ENCODE measurements around the gene KRTAP2-4. TPM values are rescaled to one million over a fixed set of nuclear protein-coding genes. Genes with fewer than 3 reads are reported as not detected.

The KRTAP2-4 gene
- total RNA-seq, 1 experiment from 2014 or later = not detected

GRCh38 chr17:41029633-41030245 lies 35.9 kb downstream of the KRTAP2-4 start, which contains the start of gene KRTAP1-4:
KRTAP1-4 (minus strand) TSS chr17:41030195; CDS start chr17:41030078, 117 bp downstream.
- Histone ChIP-seq H3K27me3 (ENCODE audit: control insufficient read depth, insufficient read depth, low read length) (no peaks in the 10 kb centered on the region), H3K4me3 (ENCODE audit: insufficient read depth, low read depth, low read length) (no peak within 1 kb of the TSS), H3K36me3 (replicated peaks; ENCODE audit: control insufficient read depth, insufficient read depth, low read length) (no peaks in the 10 kb centered on the region)
- DNase-seq = no peak

- no peak within 1 kb of the TSS for H3K4me3 ChIP-seq (ENCODE audit: insufficient read depth, low read depth, low read length)
- no peaks in the 10 kb centered on the region for H3K36me3 ChIP-seq (replicated peaks; ENCODE audit: control insufficient read depth, insufficient read depth, low read length)
- no peaks in the 10 kb centered on the region for H3K27me3 ChIP-seq (ENCODE audit: control insufficient read depth, insufficient read depth, low read length)
- DNase-seq = no peak
Measured at GRCh38 chr17:41026715-41027471, 38.8 kb downstream of the KRTAP2-4 start, which contains the start of gene KRTAP1-5. KRTAP1-5 (minus strand) TSS chr17:41027208; CDS start chr17:41027155, 53 bp downstream.

GRCh38 chr17:41024697-41025096 lies 41.0 kb downstream of the KRTAP2-4 start:
- Histone ChIP-seq H3K36me3 (replicated peaks; ENCODE audit: control insufficient read depth, insufficient read depth, low read length) (no peaks in the 10 kb centered on the region), H3K27me3 (ENCODE audit: control insufficient read depth, insufficient read depth, low read length) (no peaks in the 10 kb centered on the region), H3K4me3 (ENCODE audit: insufficient read depth, low read depth, low read length) (no peak overlapping the region)
- DNase-seq = no peak

- Histone ChIP-seq H3K27me3 (ENCODE audit: control insufficient read depth, insufficient read depth, low read length) (no peaks in the 10 kb centered on the region), H3K4me3 (ENCODE audit: insufficient read depth, low read depth, low read length) (no peak overlapping the region), H3K36me3 (replicated peaks; ENCODE audit: control insufficient read depth, insufficient read depth, low read length) (no peaks in the 10 kb centered on the region)
- DNase-seq = no peak
Measured at GRCh38 chr17:41020336-41020735, 45.3 kb downstream of the KRTAP2-4 start.

- Histone ChIP-seq H3K27me3 (ENCODE audit: control insufficient read depth, insufficient read depth, low read length) (no peaks in the 10 kb centered on the region), H3K36me3 (replicated peaks; ENCODE audit: control insufficient read depth, insufficient read depth, low read length) (no peaks in the 10 kb centered on the region), H3K4me3 (ENCODE audit: insufficient read depth, low read depth, low read length) (no peak overlapping the region)
- DNase-seq = no peak
Measured at GRCh38 chr17:41019415-41019814, 46.3 kb downstream of the KRTAP2-4 start.

- H3K36me3 ChIP-seq (replicated peaks; ENCODE audit: control insufficient read depth, insufficient read depth, low read length) = no peaks in the 10 kb centered on the region
- no peak overlapping the region for H3K4me3 ChIP-seq (ENCODE audit: insufficient read depth, low read depth, low read length)
- no peaks in the 10 kb centered on the region for H3K27me3 ChIP-seq (ENCODE audit: control insufficient read depth, insufficient read depth, low read length)
- DNase-seq = no peak
Measured at GRCh38 chr17:41018541-41018940, 47.1 kb downstream of the KRTAP2-4 start.

GRCh38 chr17:41016578-41017215 lies 49.0 kb downstream of the KRTAP2-4 start:
- DNase-seq = no peak
- no peak overlapping the region for H3K4me3 ChIP-seq (ENCODE audit: insufficient read depth, low read depth, low read length)
- no peaks in the 10 kb centered on the region for H3K27me3 ChIP-seq (ENCODE audit: control insufficient read depth, insufficient read depth, low read length)
- no peaks in the 10 kb centered on the region for H3K36me3 ChIP-seq (replicated peaks; ENCODE audit: control insufficient read depth, insufficient read depth, low read length)

- Histone ChIP-seq H3K27me3 (ENCODE audit: control insufficient read depth, insufficient read depth, low read length) (no peaks in the 10 kb centered on the region), H3K36me3 (replicated peaks; ENCODE audit: control insufficient read depth, insufficient read depth, low read length) (no peaks in the 10 kb centered on the region), H3K4me3 (ENCODE audit: insufficient read depth, low read depth, low read length) (no peak overlapping the region)
- no peak for DNase-seq
Measured at GRCh38 chr17:41015454-41015853, 50.2 kb downstream of the KRTAP2-4 start.

Other genes starting within 250 kb of the KRTAP2-4 start
- gene KRT10, start 243.3 kb downstream of the KRTAP2-4 start, total RNA-seq (2014; rRNA removed; shearing (Covaris generic)) = 2.4 and 5.4 TPM in 2 replicates
- gene KRT12, start 198.7 kb downstream of the KRTAP2-4 start, total RNA-seq (2014; rRNA removed; shearing (Covaris generic)) = not detected in 2 replicates
- not detected in 2 replicates for gene KRT20, start 180.6 kb downstream of the KRTAP2-4 start, total RNA-seq (2014; rRNA removed; shearing (Covaris generic))
- not detected in 2 replicates for gene KRT23, start 128.2 kb downstream of the KRTAP2-4 start, total RNA-seq (2014; rRNA removed; shearing (Covaris generic))
- not detected in 2 replicates for gene KRT39, start 98.9 kb downstream of the KRTAP2-4 start, total RNA-seq (2014; rRNA removed; shearing (Covaris generic))
- gene KRT40, start 81.6 kb downstream of the KRTAP2-4 start, total RNA-seq (2014; rRNA removed; shearing (Covaris generic)) = not detected in 2 replicates
- gene KRTAP3-3, start 71.7 kb downstream of the KRTAP2-4 start, total RNA-seq (2014; rRNA removed; shearing (Covaris generic)) = not detected in 2 replicates
- gene KRTAP3-2, start 66.0 kb downstream of the KRTAP2-4 start, total RNA-seq (2014; rRNA removed; shearing (Covaris generic)) = not detected in 2 replicates
- not detected in 2 replicates for gene KRTAP3-1, start 56.8 kb downstream of the KRTAP2-4 start, total RNA-seq (2014; rRNA removed; shearing (Covaris generic))
- gene KRTAP1-5, start 38.7 kb downstream of the KRTAP2-4 start, total RNA-seq (2014; rRNA removed; shearing (Covaris generic)) = not detected in 2 replicates
- not detected in 2 replicates for gene KRTAP1-4, start 35.7 kb downstream of the KRTAP2-4 start, total RNA-seq (2014; rRNA removed; shearing (Covaris generic))
- gene KRTAP1-3, start 31.0 kb downstream of the KRTAP2-4 start, total RNA-seq (2014; rRNA removed; shearing (Covaris generic)) = not detected in 2 replicates
- not detected in 2 replicates for gene KRTAP1-1, start 24.4 kb downstream of the KRTAP2-4 start, total RNA-seq (2014; rRNA removed; shearing (Covaris generic))
- not detected in 2 replicates for gene KRTAP2-1, start 18.6 kb downstream of the KRTAP2-4 start, total RNA-seq (2014; rRNA removed; shearing (Covaris generic))
- gene KRTAP2-2, start 10.6 kb downstream of the KRTAP2-4 start, total RNA-seq (2014; rRNA removed; shearing (Covaris generic)) = not detected in 2 replicates
- gene KRTAP2-3, start 5.8 kb downstream of the KRTAP2-4 start, total RNA-seq (2014; rRNA removed; shearing (Covaris generic)) = not detected in 2 replicates
- not detected in 2 replicates for gene KRTAP4-7, start 18.3 kb upstream of the KRTAP2-4 start, total RNA-seq (2014; rRNA removed; shearing (Covaris generic))
- gene KRTAP4-8, start 32.3 kb upstream of the KRTAP2-4 start, total RNA-seq (2014; rRNA removed; shearing (Covaris generic)) = not detected in 2 replicates
- not detected in 2 replicates for gene KRTAP4-16, start 36.3 kb upstream of the KRTAP2-4 start, total RNA-seq (2014; rRNA removed; shearing (Covaris generic))
- not detected in 2 replicates for gene KRTAP4-9, start 39.5 kb upstream of the KRTAP2-4 start, total RNA-seq (2014; rRNA removed; shearing (Covaris generic))
- not detected in 2 replicates for gene KRTAP4-11, start 52.5 kb upstream of the KRTAP2-4 start, total RNA-seq (2014; rRNA removed; shearing (Covaris generic))
- gene KRTAP4-12, start 58.3 kb upstream of the KRTAP2-4 start, total RNA-seq (2014; rRNA removed; shearing (Covaris generic)) = not detected in 2 replicates
- not detected in 2 replicates for gene KRTAP4-6, start 74.7 kb upstream of the KRTAP2-4 start, total RNA-seq (2014; rRNA removed; shearing (Covaris generic))
- gene KRTAP4-5, start 83.9 kb upstream of the KRTAP2-4 start, total RNA-seq (2014; rRNA removed; shearing (Covaris generic)) = not detected in 2 replicates
- gene KRTAP4-4, start 94.9 kb upstream of the KRTAP2-4 start, total RNA-seq (2014; rRNA removed; shearing (Covaris generic)) = not detected in 2 replicates
- gene KRTAP4-3, start 102.3 kb upstream of the KRTAP2-4 start, total RNA-seq (2014; rRNA removed; shearing (Covaris generic)) = not detected in 2 replicates
- gene KRTAP4-2, start 112.3 kb upstream of the KRTAP2-4 start, total RNA-seq (2014; rRNA removed; shearing (Covaris generic)) = not detected in 2 replicates
- gene KRTAP4-1, start 119.0 kb upstream of the KRTAP2-4 start, total RNA-seq (2014; rRNA removed; shearing (Covaris generic)) = 0.38 and 0.70 TPM in 2 replicates
- not detected in 2 replicates for gene KRTAP9-1, start 124.0 kb upstream of the KRTAP2-4 start, total RNA-seq (2014; rRNA removed; shearing (Covaris generic))
- gene KRTAP9-2, start 160.8 kb upstream of the KRTAP2-4 start, total RNA-seq (2014; rRNA removed; shearing (Covaris generic)) = not detected in 2 replicates
- gene KRTAP9-3, start 166.6 kb upstream of the KRTAP2-4 start, total RNA-seq (2014; rRNA removed; shearing (Covaris generic)) = not detected in 2 replicates
- not detected in 2 replicates for gene KRTAP9-8, start 172.1 kb upstream of the KRTAP2-4 start, total RNA-seq (2014; rRNA removed; shearing (Covaris generic))
- gene KRTAP9-4, start 183.8 kb upstream of the KRTAP2-4 start, total RNA-seq (2014; rRNA removed; shearing (Covaris generic)) = not detected in 2 replicates
- gene KRTAP9-9, start 189.5 kb upstream of the KRTAP2-4 start, total RNA-seq (2014; rRNA removed; shearing (Covaris generic)) = not detected in 2 replicates
- gene KRTAP9-6, start 199.5 kb upstream of the KRTAP2-4 start, total RNA-seq (2014; rRNA removed; shearing (Covaris generic)) = not detected in 2 replicates
- not detected in 2 replicates for gene KRTAP9-7, start 209.8 kb upstream of the KRTAP2-4 start, total RNA-seq (2014; rRNA removed; shearing (Covaris generic))
- not detected in 2 replicates for gene KRTAP29-1, start 237.0 kb upstream of the KRTAP2-4 start, total RNA-seq (2014; rRNA removed; shearing (Covaris generic))
- gene KRTAP16-1, start 243.4 kb upstream of the KRTAP2-4 start, total RNA-seq (2014; rRNA removed; shearing (Covaris generic)) = not detected in 2 replicates
- gene KRTAP17-1, start 249.8 kb upstream of the KRTAP2-4 start, total RNA-seq (2014; rRNA removed; shearing (Covaris generic)) = not detected in 2 replicates

Measured in H7 (cell line).